Iris pigment epithelial cell (primary cell): ENCODE measurements around the gene SEPSECS.
"Not testable (repeated sequence)": the region's sequence is repeated elsewhere in the genome, so short reads cannot be mapped to it uniquely, and the experiment has no call there.

Experiments
- DNase-seq: peaks from one replicate; pipeline ENCODE4 v3.0.0-alpha.2; 2011; ENCODE audit warnings: low read depth

The SEPSECS gene

DNA sequence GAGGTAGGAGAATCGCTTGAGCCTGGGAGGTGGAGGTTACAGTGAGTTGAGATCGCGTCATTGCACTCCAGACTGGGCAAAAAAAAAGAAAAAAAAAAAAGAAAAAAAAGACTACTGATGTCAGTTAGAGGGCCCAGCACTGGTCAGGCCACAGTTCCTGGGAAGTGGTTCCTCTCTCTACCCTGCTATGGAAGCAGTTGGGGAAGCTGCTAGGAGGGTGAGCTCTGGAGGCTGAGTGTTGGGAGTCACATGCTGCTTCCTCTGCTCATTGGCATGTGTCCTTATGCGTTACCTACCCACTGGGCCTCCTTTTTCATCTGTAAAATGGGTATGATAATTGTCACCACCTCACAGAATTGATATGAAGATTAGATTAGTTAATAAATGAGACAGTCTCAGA is 50.7 kb downstream of the SEPSECS start:
- no peak for DNase-seq

DNA sequence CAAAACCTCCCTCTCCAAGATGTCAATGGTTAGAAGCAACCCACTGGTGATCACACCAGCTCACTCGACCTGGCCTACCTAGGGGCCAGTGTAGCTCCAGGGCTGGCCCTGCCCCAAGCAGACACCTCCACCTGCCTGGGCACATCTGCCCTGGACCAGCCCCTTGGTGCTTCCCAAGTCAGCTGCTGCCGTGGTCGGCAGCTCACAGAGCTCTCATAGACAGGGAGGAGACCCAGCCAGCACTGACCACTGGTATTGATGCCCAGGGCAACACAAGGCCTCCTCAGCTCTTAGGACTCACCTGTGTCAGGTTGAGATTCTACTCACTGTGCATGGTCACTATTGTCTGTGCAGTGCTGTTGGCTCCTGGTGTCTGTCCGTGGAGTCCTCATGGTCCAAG is 51.7 kb downstream of the SEPSECS start:
- DNase-seq = no peak

DNA sequence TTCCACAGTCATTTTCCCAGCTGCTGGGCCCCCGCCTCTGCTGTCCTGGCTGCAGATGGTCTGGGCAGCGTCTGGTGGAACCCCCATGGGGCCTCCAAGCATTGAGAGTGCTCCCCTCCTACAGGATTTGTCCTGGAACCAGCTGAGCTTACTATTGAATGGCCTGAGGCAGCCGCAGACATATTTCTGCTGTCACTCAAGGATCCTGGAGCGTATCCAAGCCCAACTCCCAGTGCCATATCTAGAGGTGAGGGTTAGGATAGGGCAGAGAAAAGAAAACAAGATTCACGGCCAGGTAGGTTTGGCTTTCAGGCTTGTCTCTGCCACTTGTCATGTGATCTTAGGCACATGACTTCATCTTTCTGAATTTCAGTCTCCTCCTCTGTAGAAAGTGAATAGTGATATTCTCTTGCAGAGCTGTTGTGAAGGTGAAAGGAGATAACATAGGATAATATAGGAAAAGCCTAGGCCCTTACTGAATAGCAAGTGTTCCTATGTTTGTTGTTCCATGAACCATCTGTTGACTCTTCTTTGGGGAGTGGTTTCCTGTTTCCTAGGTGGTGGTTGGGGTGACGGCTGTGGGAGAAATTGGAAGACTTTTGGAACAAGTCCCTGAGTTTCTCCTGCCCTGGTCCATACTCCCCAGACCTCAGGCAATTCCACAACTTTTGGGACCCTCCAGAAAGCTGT is 52.3 kb downstream of the SEPSECS start:
- no peak for DNase-seq

DNA sequence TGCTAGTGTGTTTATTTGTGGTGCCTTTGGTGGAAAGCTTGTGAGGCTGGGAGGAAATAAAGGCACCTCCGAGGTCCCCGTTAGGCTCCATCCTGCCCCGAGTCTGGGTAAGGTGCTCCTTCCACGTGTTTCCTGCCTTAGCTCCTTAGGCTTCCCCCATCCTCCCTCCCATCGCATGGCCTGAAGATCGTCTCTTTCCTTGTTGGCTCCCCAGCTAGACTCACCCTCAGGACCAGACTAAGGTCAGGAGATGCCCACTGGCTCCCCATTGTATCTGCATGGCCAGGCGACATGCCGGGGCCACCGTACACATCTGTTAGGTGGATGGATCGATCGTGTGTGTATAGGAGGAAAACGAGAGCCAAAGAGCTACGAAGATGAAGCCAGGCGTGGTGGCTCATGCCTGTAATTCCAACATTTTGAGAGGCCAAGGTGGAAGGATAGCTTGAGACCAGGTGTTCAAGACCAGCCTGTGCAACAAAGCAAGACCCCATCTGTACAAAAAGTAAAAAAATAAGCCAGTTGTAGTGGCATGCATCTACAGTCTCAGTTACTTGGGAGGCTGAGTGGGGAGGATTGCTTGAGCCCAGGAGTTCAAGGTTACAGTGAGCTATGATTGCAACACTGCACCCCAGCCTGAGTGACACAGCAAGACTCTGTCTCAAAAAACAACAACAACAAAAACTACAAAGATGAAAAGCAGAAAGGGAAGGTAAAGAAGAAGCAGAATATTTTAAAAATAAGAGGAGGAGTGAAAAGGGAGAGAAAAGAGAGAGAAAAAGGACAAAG is 53.7 kb downstream of the SEPSECS start:
- no peak for DNase-seq

DNA sequence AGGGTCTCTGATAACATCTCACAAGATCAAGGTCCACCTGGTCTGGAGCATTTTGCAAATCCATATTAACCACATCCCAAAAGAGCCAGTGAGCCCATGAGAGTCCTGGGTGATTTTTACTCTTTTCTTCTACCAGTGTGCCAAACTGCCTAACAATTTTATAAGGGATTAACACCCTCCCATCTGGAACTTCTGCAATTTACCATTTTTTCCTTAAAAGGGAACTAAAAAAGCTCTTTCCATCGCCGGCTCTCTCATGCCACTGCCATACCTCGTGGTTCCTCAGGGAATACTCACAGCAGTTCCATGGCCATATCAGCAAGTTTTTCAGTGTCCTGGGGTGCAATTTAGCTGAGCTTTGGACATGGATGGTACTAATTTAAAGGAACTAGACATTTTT is 55.7 kb downstream of the SEPSECS start:
- no peak for DNase-seq

DNA sequence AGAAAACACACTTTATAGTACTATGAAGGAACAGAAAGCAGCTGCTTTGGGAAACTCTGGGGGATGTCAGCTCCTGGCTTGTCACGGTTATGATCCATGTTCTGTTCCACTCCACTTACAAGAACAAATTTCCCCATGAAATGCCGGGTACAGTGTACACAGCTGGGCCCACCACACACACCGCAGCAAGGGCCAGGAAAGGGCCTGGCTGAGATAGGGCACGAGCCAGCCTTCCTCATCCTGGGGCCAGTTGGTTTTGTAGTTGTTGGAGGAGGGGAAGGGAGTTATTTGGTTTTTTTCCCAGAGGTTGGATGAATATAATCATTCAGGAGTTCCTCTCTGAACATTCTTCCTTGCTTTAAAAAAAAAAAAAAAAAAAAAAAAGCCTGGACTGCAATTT is 56.8 kb downstream of the SEPSECS start:
- DNase-seq = no peak

DNA sequence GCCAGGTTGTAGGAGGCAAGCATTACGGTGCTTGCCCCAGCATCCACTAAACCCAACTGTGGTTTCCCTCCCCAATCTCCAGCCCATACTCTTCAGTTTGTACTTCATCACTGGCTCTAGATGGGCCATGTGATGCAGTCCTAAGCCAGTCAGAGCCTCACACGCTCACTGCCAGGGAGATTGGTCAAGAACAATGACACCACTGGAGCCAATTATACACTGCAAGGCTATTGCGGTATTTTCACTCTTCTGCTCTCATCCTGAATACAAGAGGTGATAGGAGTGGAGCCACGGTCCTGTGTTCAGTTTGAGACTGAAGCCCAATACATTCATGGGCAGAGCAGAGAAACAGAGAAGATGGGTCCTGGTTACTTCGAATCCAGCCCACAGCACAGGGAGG is 58.4 kb downstream of the SEPSECS start:
- DNase-seq = no peak

DNA sequence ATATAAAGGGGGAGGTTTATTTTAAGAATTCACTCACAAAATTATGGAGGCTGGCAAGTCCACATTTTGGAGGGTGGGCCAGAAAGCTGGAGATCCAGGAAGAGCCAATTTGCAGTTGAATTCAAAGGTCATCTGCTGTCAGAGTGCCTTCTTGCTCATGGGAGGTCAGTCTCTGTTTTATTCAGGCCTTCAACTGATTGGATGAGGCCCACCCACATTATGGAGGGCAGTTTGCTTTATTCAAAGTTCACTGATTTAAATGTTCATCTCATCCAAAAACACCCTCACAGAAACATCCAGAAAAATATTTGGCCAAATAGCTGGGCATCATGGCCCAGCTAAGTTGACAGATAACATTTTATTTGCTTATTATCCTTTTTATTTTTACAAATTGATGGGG is 59.5 kb downstream of the SEPSECS start:
- DNase-seq = no peak

DNA sequence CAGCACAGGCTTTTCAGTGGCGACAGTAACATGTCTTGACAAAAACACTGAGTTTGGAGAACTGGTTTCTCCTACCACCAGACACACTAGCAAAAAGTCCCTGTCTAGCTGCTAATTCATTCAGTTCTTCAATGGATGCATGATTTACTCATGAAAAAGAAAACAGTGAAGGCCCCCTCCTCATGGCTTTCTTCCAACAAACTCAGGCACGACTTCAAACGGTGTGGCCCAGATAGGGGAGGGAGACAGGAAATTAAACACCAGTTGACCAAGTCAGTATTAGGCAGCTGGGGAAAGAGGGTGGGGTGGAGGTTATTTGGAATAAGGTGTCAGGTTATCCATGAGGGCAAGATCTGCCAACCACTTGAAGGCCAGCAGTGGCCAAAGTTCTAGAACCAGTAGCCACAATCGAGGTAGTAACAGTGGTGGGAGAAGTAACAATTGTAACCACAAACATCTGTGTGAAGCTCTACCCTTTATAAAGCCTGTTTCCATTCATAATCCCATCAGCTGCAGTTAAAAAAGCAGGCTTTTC is 60.2 kb downstream of the SEPSECS start:
- no peak for DNase-seq

DNA sequence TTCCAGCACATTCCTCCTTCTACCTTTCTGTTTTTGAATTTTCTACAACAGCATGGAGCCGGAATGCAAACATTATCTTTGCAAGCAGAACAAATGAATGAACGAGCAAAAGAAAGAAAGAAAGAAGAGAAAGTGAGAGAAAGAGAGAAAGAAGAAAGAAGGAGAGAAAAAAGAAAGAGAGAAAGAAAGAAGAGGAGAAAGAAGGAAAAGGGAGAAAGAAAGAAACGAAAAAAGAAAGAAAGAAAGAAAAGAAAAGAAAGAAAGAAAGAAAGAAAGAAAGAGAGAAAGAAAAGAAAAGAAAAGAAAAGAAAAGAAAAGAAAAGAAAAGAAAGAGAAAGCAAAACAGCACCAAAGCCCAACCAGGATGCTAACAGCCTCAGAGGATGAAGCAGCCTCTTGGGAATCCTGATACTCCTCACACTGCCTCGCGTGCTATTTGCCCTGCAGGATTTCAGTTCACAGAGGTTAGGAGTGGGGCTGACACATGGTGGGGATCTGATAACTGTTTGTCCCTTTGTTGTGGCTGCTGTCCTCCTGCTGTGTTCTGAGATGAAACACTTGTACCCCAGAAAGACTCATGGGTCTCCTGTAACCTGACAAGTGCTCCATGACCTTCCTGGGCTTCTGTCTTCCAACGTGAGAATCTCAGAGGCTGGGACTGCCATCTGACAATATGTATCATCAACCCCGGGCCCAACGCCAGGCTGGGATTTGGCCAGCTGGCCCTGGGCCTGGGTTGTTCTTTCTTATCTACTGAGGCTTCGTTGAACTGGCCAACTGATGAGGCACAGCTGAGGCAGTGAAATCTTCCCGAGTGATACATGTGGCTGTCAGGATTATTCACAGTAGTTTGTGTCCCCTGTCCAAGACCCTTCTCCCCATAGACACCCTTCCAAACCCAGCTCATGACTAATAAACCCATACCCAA is 61.0 kb downstream of the SEPSECS start:
- peak; percentile 72 for DNase-seq

DNA sequence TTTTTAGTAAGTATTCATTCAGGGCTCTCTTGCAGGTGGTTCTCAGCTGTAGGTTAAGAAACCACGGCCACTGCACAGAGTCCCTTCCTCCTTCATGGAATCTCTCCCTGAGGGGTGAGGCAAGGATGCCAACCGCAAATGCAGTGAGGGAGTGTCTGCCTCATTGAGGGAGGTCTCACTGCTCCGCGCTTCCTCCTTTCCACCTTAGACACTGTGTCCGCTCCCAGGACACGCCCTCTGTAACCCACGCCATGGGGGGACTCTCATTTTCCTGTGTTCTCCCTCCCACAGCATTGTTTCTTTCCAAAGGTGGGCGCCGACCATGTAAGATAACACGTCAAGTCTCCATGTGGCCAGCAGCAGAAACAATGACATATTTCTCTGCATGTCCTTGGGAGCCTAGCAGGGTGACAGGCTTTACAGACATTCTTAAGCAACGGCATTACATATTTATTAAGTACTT is 63.2 kb downstream of the SEPSECS start:
- DNase-seq = no peak

DNA sequence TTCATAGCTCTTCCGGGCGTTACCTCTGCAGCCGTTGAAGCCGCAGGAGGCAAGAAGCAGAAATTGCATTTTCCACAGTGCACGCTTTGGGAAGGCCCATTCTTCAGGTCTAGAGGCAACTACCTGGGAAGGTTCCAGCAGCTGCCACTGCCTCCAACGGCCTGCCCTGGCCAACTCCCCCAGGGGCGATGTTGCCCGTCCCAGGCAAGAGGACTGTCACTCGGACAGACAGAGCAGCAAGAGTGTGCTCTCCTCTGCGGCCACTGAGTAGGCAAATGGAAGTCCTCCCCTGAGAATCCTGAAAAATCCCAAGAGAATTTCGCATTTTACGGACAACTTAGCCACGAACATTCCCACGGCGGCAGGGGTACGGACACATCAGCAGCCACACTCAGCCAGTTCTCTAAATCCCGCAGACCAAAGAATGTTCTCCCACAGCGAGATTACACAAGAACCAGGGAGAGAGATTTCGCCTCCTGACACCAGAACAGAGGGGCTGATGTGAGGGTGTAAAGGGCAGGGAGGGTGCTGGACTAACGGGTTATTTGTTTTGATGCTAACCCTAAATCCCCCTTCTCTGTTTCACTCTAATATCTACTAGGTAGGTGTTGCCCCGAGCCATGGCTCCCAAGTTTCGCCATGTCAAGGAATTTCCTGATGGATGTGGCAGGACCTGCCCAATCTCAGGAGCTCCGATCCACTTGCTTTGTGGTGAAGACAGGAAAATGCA is 63.8 kb downstream of the SEPSECS start:
- DNase-seq = no peak

DNA sequence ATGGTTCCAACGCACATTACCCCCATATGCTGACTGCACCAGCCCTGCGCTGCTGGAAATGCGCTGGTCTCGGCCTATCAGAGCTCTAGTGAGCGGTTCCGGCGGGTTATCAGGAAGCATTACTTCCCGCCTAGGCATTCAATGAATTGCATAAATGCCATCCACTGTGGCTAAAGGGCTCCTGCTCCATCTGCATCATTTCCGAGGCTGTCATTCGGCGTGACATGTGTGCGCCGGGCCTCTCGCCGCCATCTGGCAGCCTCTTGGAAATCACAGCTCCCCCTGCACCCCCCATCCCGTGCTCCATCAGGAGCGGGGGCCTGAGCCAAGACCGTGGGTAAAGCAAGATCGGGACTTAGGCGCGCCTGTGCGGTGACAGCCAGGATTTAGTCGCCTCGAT is 64.4 kb downstream of the SEPSECS start:
- no peak for DNase-seq

DNA sequence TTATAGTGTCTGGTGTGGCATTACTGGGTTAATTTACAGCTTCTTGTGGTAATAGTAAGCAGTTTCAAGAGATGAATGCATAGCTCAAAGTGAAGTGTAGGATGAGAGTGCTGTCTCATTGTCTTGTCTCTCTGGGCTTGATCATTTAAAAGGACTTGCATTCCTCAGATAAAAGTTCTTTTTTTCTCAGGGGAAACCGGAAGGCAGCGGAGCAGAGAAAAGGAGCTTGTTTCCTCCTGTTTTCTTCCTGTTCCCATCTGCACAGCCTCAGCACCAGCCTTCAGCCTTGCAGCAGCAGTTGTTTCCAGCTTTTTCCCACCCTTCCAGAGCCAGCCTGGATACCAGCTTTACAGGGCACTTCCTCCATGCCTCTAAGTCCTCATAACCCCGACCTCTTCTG is 68.1 kb downstream of the SEPSECS start:
- no peak for DNase-seq

DNA sequence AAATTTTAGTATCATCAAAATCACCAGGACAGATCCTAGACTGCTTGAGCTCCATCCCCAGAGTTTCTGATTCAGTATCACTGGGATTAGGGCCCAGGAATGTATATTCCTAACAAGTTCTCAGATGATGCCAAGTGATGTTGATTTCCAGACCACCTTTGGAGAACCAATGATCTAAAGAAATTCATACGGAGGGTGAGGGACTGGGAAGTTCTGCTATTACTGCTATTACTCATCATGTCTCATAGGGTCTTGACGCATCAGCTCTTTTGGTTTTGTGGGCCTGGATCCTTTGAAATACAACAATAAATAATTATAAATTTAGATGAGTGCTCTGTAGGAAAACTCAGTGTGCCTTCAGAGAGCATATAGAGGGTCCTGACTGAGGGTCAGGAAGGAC is 69.7 kb downstream of the SEPSECS start:
- no peak for DNase-seq

DNA sequence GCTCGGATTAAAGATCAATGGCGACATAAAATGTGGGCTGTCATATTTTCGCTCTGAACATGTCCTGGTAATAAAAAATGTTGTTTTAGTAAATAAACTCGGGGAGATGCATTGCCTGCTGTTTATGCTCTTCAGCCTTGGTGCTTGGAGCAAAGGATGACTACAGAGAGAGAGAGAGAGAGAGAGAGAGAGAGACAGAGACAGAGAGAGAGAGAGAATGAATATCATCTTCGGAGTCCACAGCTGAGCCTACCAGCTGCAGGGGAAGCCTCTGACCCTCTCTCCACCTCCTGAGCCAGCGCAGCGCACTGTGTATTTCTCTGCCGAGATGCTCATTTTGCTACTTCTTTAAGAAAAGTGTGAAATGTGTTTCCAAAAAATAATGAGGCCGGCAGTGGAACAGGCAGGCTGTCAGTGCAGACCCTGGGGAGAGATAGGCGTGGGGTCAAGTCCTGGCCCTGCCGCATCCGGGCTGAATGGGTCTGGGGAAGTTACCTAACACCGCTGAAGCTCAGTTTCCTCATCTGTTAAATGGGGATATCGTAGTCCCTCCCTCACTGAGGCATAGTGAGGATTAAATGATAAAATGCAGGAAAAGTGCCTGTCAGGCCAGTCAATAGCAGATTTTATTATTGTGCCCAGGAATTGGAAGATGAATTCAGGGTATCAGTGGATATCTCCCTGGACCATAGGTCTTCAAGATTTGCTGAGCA is 71.0 kb downstream of the SEPSECS start:
- no peak for DNase-seq

DNA sequence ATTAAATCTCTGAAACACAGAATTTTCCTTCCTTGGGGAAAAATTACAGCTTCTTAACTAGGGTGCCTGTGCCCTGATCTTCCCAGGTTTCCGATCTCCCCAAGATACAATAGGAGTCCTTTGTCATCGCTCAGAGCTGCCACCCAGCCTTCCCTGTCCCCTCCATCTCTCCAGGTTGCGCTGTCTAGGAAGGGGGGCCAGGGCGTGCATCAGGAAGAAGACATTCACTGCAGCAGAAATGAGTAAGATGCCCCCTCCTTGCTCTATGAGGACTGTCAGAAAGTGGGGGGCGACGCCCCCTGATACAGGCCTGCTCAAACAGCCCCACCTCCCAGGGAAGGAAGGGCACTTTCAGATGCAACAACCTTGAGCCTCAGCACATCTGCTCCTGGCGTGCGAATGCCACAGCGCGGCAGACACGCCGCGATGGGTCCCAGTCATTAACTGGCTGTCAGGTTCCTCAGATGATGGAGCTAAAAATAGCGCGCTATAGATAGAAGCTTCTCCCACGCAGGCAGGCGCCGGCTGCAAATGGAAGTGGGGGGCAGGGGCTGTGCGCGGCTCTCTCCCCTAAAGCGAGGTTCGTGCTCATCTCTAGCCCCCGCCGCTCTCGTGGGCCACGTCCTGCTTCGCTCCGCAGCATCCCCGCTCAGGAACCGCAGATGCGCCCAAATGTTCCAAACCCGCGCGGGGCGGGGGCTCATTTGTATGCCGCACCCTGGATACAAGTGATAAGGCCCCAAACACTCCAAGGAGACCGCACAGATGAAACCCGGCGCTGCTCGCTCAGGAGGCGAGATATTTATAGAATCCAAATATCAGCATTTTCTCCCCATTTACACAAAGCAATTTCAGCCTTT is 71.9 kb downstream of the SEPSECS start:
- no peak for DNase-seq

DNA sequence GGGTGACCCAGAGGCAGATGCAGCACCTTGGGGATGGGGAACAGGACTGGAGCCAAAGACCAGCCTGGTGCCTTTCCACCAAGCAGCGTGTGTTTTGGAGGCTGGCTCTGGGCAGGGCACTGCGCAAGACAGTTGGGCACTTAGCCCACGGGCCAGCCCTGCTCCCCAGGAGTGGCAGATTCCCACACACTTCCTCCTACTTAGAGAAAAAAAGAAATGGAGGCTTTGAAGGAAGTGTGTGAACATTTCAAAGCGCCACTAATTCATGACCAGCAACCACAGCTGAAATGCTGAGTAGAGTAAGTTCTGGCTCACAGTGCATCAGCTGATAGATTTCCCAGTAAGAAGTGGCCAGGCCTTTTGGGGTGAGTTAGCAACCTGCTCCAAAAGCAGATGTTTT is 74.6 kb downstream of the SEPSECS start:
- DNase-seq = no peak

DNA sequence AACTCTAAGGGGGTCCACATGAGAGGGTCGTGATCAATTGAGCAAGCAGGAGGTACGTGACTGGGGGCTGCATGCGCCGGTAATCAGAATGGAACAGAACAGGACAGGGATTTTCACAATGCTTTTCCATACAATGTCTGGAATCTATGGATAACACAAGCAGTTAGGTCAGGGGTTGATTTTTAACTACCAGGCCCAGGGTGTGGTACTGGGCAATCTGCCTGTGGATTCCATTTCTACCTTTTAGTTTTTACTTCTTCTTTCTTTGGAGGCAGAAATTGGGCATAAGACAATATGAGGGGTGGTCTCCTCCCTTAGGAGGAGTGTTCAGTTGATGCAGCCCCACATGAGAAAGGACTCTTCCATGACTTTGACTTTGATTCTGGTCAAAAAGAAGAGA is 76.8 kb downstream of the SEPSECS start:
- not testable (repeated sequence) for DNase-seq

DNA sequence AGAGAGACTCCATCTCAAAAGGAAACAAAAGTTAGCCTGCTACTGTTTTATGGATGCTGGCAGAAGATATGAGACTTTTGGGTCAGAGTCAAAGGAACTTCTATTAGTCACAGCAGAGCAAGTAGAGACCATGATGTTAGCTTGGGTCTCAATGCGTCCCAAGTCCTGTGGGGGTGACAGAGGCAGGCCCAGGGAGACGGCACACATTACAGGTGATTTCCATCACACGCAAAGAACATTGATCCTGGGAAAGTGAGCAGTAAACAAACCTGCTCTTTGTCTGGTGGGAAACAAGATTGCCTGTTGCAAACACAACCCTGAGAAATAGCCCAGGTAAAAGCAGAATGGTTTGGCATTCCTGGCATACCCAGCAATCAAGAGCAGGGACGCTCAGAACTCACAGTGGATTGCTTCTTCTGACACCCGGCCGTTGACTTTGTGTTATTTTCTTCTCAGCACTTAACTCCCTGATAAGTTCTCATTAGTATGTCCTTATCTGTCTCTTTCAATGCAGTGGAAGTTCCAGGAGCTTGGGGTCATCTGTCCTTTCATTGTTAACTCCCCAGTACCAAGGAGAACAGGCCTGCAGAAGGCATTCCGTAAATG is 78.3 kb downstream of the SEPSECS start:
- no peak for DNase-seq
